IMR-90 (cell line): ENCODE measurements around the gene THOP1. TPM values are rescaled to one million over a fixed set of nuclear protein-coding genes. Genes with fewer than 3 reads are reported as not detected.

Experiments
- ATAC-seq: fragments of 200-7000 bp; cut with Tn5 transposase; 2 replicates; pipeline ENCODE4 v1.9.1; 2020; ENCODE audit warnings: low read depth, mild to moderate bottlenecking, moderate library complexity
- BruUV-seq: library from RNA; stranded (reverse); fragments of 400-500 nt; replicated peaks from 2 replicates; lab custom pipeline; 2021; lab: Mats Ljungman, UMichigan
- CTCF ChIA-PET: fragments of 300-600 bp; formaldehyde crosslinking; extraction: SDS; loops from one replicate; lab custom pipeline; 2021; ENCODE audit warnings: antibody characterized with exemption; lab: Yijun Ruan, JAX
- POLR2A ChIA-PET: fragments of 300-600 bp; sonication (Branson Sonifier 250); formaldehyde crosslinking; loops from one replicate; lab custom pipeline; 2022; ENCODE audit warnings: antibody characterized with exemption; ENCODE audit not compliant: unreplicated experiment; lab: Charles Lee
- DNase-seq: peaks from one replicate; pipeline ENCODE4 v3.0.0; 2013
- H2AFZ ChIP-seq: replicated peaks from 2 replicates; pipeline ENCODE3; 2013; ENCODE audit warnings: low read length, mild to moderate bottlenecking; ENCODE audit not compliant: poor library complexity
- H2AK5ac ChIP-seq: 2 replicates; pipeline ENCODE4 v1.6.1; 2013; ENCODE audit warnings: low read depth, low read length, inconsistent platforms
- H2AK9ac ChIP-seq: replicated peaks from 2 replicates; pipeline ENCODE3; 2013; ENCODE audit warnings: mild to moderate bottlenecking, low read depth, low read length, moderate library complexity; ENCODE audit not compliant: poor library complexity
- H2BK120ac ChIP-seq: 2 replicates; pipeline ENCODE4 v1.6.1; 2013; ENCODE audit warnings: low read depth, low read length, inconsistent platforms
- H2BK15ac ChIP-seq: 3 replicates; pipeline ENCODE4 v1.6.1; 2013; ENCODE audit warnings: low read depth, low read length, inconsistent platforms
- H2BK20ac ChIP-seq: 2 replicates; pipeline ENCODE4 v1.6.1; 2013; ENCODE audit warnings: low read depth, mild to moderate bottlenecking, inconsistent platforms, low read length, moderate library complexity
- H2BK5ac ChIP-seq: 2 replicates; pipeline ENCODE4 v1.6.1; 2013; ENCODE audit warnings: mild to moderate bottlenecking, low read depth, low read length, inconsistent platforms; ENCODE audit not compliant: poor library complexity, severe bottlenecking
- H3K14ac ChIP-seq: replicated peaks from 2 replicates; pipeline ENCODE4 v1.6.1; 2013; ENCODE audit warnings: low read depth, low read length, inconsistent platforms
- H3K18ac ChIP-seq: 2 replicates; pipeline ENCODE4 v1.6.1; 2013; ENCODE audit warnings: low read depth, low read length, control low read depth
- H3K23ac ChIP-seq: 2 replicates; pipeline ENCODE4 v1.6.1; 2013; ENCODE audit warnings: low read depth, low read length, inconsistent platforms
- H3K27ac ChIP-seq: 2 replicates; pipeline ENCODE4 v1.5.1; 2013; ENCODE audit warnings: mild to moderate bottlenecking, control low read depth, low read length; ENCODE audit not compliant: insufficient read depth
- H3K27me3 ChIP-seq: 2 replicates; pipeline ENCODE4 v1.6.1; 2013; ENCODE audit warnings: low read length; ENCODE audit not compliant: control insufficient read depth, insufficient read depth
- H3K36me3 ChIP-seq: 2 replicates; pipeline ENCODE4 v1.6.1; 2013; ENCODE audit warnings: low read length, mixed read lengths; ENCODE audit not compliant: control insufficient read depth, insufficient read depth
- H3K4ac ChIP-seq: 2 replicates; pipeline ENCODE4 v1.6.1; 2013; ENCODE audit warnings: low read depth, low read length, inconsistent platforms
- H3K4me1 ChIP-seq: 2 replicates; pipeline ENCODE4 v1.6.1; 2013; ENCODE audit warnings: low read length, mixed read lengths; ENCODE audit not compliant: control insufficient read depth, insufficient read depth
- H3K4me2 ChIP-seq: 2 replicates; pipeline ENCODE4 v1.6.1; 2013; ENCODE audit warnings: low read depth, mild to moderate bottlenecking, control low read depth, low read length, moderate library complexity
- H3K4me3 ChIP-seq: 2 replicates; pipeline ENCODE4 v1.5.1; 2013; ENCODE audit warnings: low read depth, mild to moderate bottlenecking, control low read depth, low read length, moderate library complexity; ENCODE audit not compliant: insufficient read depth
- H3K56ac ChIP-seq: 2 replicates; pipeline ENCODE4 v1.6.1; 2013; ENCODE audit warnings: low read length, inconsistent platforms; ENCODE audit not compliant: insufficient read depth; ENCODE audit errors: extremely low read depth
- H3K79me1 ChIP-seq, 2 experiments: 2 replicates each; pipeline ENCODE4 v1.6.1; 2013; ENCODE audit warnings: low read length in 2 of 2, inconsistent platforms in 1 of 2, low read depth in 1 of 2
- H3K9ac ChIP-seq: 2 replicates; pipeline ENCODE4 v1.6.1; 2013; ENCODE audit warnings: low read depth, low read length, control low read depth
- H3K9me1 ChIP-seq: 2 replicates; pipeline ENCODE4 v1.6.1; 2013; ENCODE audit warnings: low read length, inconsistent platforms; ENCODE audit not compliant: insufficient read depth
- H3K9me3 ChIP-seq: 2 replicates; pipeline ENCODE4 v1.6.1; 2013; ENCODE audit warnings: low read length; ENCODE audit not compliant: control insufficient read depth, insufficient read depth
- H4K20me1 ChIP-seq: 2 replicates; pipeline ENCODE4 v1.6.1; 2013; ENCODE audit warnings: low read length, inconsistent platforms; ENCODE audit not compliant: insufficient read depth
- H4K5ac ChIP-seq: 2 replicates; pipeline ENCODE4 v1.6.1; 2013; ENCODE audit warnings: mild to moderate bottlenecking, low read depth, low read length, control low read depth
- H4K8ac ChIP-seq, 2 experiments: 2 replicates each; pipeline ENCODE4 v1.6.1; 2013; ENCODE audit warnings: low read depth in 2 of 2, low read length in 2 of 2, control low read depth in 1 of 2, inconsistent platforms in 1 of 2
- H4K91ac ChIP-seq: 2 replicates; pipeline ENCODE4 v1.6.1; 2013; ENCODE audit warnings: low read depth, low read length, inconsistent platforms; ENCODE audit not compliant: insufficient read depth
- CEBPB ChIP-seq: IDR thresholded peaks from 2 replicates; pipeline ENCODE4 v1.6.1; 2012; ENCODE audit warnings: low read depth, low read length, improper control_type of control experiment
- CTCF ChIP-seq: conservative IDR thresholded peaks from 2 replicates; pipeline ENCODE4 v1.5.1; 2012; ENCODE audit warnings: mild to moderate bottlenecking, low read depth, low read length, improper control_type of control experiment
- ELK1 ChIP-seq: fragments of 150-350 bp; IDR thresholded peaks from 2 replicates; pipeline ENCODE4 v1.6.1; 2016; ENCODE audit warnings: low read depth, mild to moderate bottlenecking, low read length, moderate library complexity, borderline replicate concordance
- MAFK ChIP-seq: IDR thresholded peaks from 2 replicates; pipeline ENCODE4 v1.6.1; 2012; ENCODE audit warnings: low read depth, low read length, improper control_type of control experiment
- MAZ ChIP-seq: IDR thresholded peaks from 2 replicates; pipeline ENCODE4 v1.6.1; 2012; ENCODE audit warnings: low read depth, mild to moderate bottlenecking, low read length, improper control_type of control experiment, moderate library complexity, borderline replicate concordance
- POLR2A ChIP-seq: IDR thresholded peaks from 2 replicates; pipeline ENCODE4 v1.6.1; 2012; ENCODE audit warnings: mild to moderate bottlenecking, low read depth, low read length
- RAD21 ChIP-seq: IDR thresholded peaks from 2 replicates; pipeline ENCODE4 v1.6.1; 2012; ENCODE audit warnings: low read length, improper control_type of control experiment
- RCOR1 ChIP-seq: IDR thresholded peaks from 2 replicates; pipeline ENCODE4 v1.6.1; 2012; ENCODE audit warnings: mild to moderate bottlenecking, low read length, improper control_type of control experiment; ENCODE audit not compliant: insufficient replicate concordance
- RFX5 ChIP-seq: IDR thresholded peaks from 2 replicates; pipeline ENCODE4 v1.8.0; 2012; ENCODE audit warnings: low read depth, mild to moderate bottlenecking, low read length, moderate library complexity
- USF2 ChIP-seq: fragments of 150-350 bp; IDR thresholded peaks from 2 replicates; pipeline ENCODE4 v1.6.1; 2017; ENCODE audit warnings: mild to moderate bottlenecking, antibody characterized with exemption, low read length, low read depth
- WGBS, 2 experiments: methylation state at CpG; one replicate each; pipeline versions ENCODE4 v1.1.5 to v1.1.7; 2013; ENCODE audit warnings: missing lambda C conversion rate in 2 of 2; ENCODE audit not compliant: insufficient read length in 1 of 2; ENCODE audit errors: extremely low coverage in 2 of 2; 5-methylcytosine and 5-hydroxymethylcytosine counted together
- dilution Hi-C: fragments of 300-500 bp; cut with HindIII; formaldehyde crosslinking; loops from one replicate; pipeline ENCODE4 v1.14.3; 2018; ENCODE audit warnings: low sequenced_read_pairs; ENCODE audit not compliant: unreplicated experiment
- in situ Hi-C: fragments of 300-500 bp; cut with MboI; formaldehyde crosslinking; loops from 3 replicates; pipeline ENCODE4 v1.14.3; 2019; ENCODE audit warnings: low sequenced_read_pairs, inconsistent platforms, mixed read lengths
- intact Hi-C: fragments of 100-400 bp; cut with micrococcal nuclease; formaldehyde crosslinking; loops from 2 replicates; pipeline ENCODE4 v1.10.0; 2022
- polyA plus RNA-seq, 3 experiments: library from polyadenylated mRNA; depleted of rRNA; stranded (reverse); fragments of >200 nt; gene quantifications; 2 replicates each; pipeline ENCODE4 v1.2.3, GENCODE V29; 2012; ENCODE audit warnings: low replicate concordance in 1 of 3
- total RNA-seq: library from RNA; depleted of rRNA; stranded (reverse); fragments of >200 nt; gene quantifications from 2 replicates; pipeline ENCODE4 v1.2.3, GENCODE V29; 2012

Gene THOP1
- total and polyA plus RNA-seq, 2 of the 4 experiments (the other 2 are of a cell fraction), result 57.5 to 91.9 TPM

GRCh38 chr19:2863816-2864215 is 78.5 kb downstream of the THOP1 start:
- Histone ChIP-seq H2AFZ (no peak overlapping the region), H3K9ac (no peak overlapping the region), H2BK5ac (no peak overlapping the region), H3K9me1 (no peaks in the 10 kb centered on the region), H3K4ac (no peak overlapping the region), H2BK120ac (no peak overlapping the region), H3K14ac (no peak overlapping the region), H2BK20ac (no peak overlapping the region), H3K27me3 (no peaks in the 10 kb centered on the region), H2AK5ac (no peak overlapping the region), H4K8ac (no peak overlapping the region), H3K36me3 (no peaks in the 10 kb centered on the region), H3K4me1 (no peaks in the 10 kb centered on the region), H3K56ac (no peak overlapping the region), H3K4me3 (no peak overlapping the region), H4K5ac (no peak overlapping the region), H2BK15ac (no peak overlapping the region), H4K91ac (no peak overlapping the region), H3K18ac (no peak overlapping the region), H3K9me3 (peaks cover 25% of the 10 kb centered on the region), H3K4me2 (no peak overlapping the region), H3K23ac (no peak overlapping the region), H3K27ac (no peak overlapping the region), H4K20me1 (no peaks in the 10 kb centered on the region), H3K79me1 (no peaks in the 10 kb centered on the region), H2AK9ac (no peak overlapping the region)
- ChIA-PET POLR2A (no interaction called here), CTCF (interaction anchor here (0.6 kb wide), 1 partner anchor 232 kb away, joined by 3 read pairs; no protein-coding TSS in a partner anchor)
- ATAC-seq (no peak), DNase-seq (no peak)
- 67% methylated on average over 6 of the region's 10 CpGs; no CpG with 5 or more reads in 1 of the 2 experiments for WGBS, 2 experiments
- TF ChIP-seq CEBPB (no peak), RAD21 (no peak), POLR2A (no peak), CTCF (no peak), USF2 (no peak), ELK1 (no peak), MAZ (no peak), MAFK (no peak), RCOR1 (no peak), RFX5 (no peak)
- in situ Hi-C loops, result loop anchor here (10.0 kb wide), 1 partner anchor 199 kb away; no protein-coding TSS in a partner anchor
- intact Hi-C loops, result no loop called here
- dilution Hi-C loops, result no loop called here
- BruUV-seq, result no TSS peak
